Renal cortex interstitium (tissue), 11 donors: ENCODE measurements around the gene MRGPRD. TPM values are rescaled to one million over a fixed set of nuclear protein-coding genes. Genes with fewer than 3 reads are reported as not detected.

Experiments used
- DNase-seq, 11 donors: peaks; one replicate each; pipeline ENCODE4 v3.0.0-alpha.2; 2013; ENCODE audit warnings: low read depth in 9 of 11, low spot score in 4 of 11; ENCODE audit errors: extremely low read depth in 1 of 11
- polyA plus RNA-seq, 3 donors: library from polyadenylated mRNA; unstranded; fragments of 120-200 nt; gene quantifications; one replicate each; pipeline ENCODE4 v1.2.1, GENCODE V29; 2013; ENCODE audit not compliant: insufficient read length in 3 of 3

Gene MRGPRD
- polyA plus RNA-seq, 3 donors, result not detected

DNA sequence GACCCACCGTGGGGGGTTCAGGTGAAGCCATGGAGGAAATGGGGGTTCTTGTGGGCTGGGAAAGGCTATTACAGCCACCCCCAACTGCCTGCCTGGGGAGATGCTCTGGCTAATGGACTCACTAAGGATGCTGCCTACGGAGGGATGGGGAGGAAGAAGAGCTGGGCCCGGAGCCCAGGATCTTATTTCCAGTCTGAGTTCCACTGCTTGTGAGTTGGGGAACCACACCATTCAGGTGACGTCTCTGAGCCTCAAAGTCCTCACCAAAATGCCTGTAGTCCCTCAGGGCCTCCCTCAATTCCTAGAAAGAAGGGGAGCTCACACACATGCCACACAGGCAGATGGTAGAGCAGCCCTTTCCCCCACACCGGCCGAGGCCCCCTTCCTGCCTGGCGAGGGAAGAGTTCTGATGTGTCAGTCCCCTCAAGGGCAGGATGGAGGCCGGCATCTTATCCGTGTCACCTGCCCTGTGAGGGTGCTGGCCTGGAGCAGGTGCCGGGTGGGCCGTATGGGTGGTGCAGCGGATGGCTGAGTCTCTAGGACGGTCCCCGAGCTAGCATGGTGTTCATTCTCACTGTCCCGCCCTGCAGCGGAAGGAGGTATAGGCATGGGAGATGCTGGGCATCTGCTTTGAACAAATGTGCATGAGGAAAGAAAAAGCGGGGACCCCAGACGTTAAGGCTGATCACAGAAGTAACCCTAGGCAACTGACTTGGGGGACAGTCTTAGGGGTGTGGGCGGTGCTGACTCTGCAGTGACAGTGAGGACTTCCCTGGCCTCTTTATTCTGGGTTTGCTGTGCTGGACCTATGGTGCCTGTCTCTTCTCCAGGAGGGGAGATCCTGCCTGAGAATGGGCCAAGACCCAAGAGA lies 16.6 kb upstream of the MRGPRD start:
- no peak for DNase-seq

GRCh38 chr11:68996376-68997123 lies 15.8 kb upstream of the MRGPRD start:
- DNase-seq, result no peak

- DNase-seq, result no peak
Measured at GRCh38 chr11:68994894-68995285, 14.1 kb upstream of the MRGPRD start.

DNA sequence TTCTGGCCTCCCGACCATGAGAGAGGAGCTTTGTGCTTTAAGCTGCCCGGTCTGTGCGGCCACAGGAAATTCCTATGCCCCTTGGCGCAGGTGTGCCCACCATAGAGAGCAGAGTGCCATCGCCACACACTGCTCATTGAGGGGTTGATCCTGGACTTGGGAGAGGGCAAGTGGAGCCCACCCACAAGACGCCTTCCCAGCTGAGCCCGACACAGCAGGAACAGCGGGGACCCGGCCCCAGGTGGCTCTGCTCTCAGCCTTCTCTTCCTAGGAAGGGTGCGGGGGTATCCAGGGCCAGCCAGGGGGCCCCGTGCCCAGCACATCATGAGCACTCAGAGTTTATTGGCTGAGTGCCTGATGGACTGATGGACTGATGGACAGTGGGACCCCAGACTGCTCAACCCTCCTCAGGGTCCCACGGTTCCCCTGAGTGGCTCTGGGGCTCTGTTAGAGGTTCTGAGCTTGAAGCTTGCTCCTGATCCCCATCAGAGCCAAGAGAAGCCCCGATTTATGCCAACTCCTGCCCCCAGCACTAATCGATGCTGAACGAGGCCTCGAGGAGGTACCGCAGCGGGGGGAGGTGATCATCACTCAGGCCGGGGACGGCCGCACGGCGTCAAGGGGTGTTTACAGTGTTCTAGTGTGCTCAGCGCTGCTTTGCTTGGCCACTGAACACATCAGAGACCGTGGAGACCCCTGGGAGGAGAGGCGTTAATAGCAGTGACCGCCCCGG lies 13.5 kb upstream of the MRGPRD start:
- DNase-seq, result no peak

GRCh38 chr11:68993546-68993945 lies 12.8 kb upstream of the MRGPRD start:
- no peak for DNase-seq

GRCh38 chr11:68992743-68993255 lies 12.0 kb upstream of the MRGPRD start:
- no peak for DNase-seq

DNA sequence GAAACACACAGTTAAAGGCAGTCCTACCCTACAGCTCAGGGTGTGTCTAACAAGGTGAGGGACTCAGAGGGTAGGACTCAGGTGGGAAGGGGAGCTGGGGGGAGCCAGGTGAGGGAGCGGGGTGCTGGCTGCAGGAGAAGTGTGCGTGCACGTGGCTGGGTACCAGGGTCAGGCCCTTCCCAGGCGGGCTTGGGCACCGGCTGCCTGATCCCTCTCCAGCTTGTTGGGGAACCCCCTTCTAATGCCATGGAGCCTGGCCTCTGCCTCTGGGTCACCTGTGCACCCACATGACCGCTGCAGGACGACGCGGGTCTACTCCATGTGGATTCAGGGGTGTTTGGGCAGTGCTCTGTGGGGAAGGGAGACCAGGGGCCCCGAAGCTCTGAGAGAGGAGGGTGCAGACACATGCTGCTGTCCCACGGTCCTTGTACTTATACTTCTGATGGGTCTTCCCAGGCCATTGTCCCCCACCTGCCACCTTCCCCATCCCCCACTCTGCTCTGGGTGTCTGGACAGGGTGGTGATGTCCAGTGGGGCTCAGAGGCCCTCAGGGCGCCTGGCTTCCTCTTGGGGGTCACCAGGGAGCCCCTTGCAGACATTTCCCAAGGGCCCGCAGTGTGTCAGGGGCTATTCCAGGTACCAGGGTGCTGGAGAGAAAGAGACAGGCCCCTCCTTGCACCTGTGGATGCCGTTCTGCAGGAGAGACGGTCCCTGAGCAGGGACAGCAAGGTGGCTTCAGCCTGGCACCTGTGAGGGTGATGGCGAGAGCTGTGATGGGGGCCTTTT lies 10.4 kb upstream of the MRGPRD start:
- DNase-seq, result no peak

DNA sequence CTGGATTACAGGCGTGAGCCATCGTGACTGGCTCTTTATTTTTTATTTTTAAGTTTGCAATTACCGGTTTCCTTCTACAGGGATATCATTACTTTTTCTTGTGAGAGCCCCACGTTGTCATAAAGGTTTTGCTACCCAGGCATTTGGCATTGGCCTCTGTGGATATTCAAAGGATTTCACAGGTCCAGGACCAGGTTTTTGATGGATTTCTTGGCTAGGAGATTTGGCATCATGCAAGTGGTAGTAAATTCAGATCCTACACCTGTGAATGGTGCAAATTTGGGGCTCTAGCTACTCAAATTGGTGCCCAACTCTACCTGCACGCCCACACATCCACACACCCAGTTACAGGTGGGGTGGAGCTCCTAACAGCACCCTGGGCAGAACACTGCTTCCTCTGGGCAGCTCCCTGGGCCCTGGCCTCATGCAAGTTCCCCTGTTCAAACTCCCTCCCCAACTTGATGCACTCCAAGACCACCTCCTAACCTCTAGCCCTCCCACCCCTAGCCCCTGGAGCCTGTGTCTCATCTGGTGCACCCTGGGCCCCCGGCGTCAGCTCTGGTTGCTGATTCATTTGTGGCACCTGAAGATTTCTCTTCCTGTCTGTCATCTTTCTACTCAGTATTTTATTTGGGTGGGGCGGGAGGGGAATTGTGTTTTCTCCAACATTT lies 9.3 kb upstream of the MRGPRD start:
- no peak for DNase-seq

GRCh38 chr11:68988491-68988890 lies 7.7 kb upstream of the MRGPRD start:
- no peak for DNase-seq

DNA sequence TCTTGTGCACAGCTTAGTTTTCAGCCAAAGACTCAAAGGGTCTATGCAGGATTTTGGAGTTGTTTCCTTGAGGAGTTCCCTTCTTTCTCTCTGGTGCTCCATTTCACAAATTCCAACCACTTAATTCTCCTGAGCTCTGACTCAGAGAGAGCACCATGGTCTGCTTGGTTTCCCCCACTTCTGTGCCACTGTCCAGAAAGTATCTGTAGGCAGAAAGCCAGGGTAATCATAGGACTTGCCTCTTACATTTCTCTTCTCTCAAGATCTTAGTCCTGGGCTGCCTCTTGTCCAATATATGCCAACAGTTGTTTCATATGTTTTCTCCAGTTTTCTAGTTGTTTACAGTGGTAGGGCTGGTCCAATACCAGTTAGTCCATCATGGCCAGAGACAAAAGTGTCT lies 6.4 kb upstream of the MRGPRD start:
- DNase-seq, result no peak

DNA sequence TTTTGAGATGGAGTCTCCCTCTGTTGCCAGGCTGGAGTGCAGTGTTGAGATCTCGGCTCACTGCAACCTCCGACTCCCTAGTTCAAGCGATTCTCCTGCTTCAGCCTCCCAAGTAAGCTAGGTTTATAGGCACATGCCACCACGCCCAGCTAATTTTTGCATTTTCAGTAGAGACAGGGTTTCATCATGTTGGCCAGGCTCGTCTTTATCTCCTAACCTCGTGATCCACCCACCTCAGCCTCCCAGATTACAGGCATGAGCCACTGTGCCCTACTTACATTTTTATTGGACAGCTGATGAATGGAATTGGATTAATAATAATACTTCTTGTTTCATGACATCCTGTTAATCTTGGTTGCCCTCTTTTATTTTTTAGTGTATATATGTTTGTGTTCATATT lies 3.0 kb upstream of the MRGPRD start:
- no peak for DNase-seq

DNA sequence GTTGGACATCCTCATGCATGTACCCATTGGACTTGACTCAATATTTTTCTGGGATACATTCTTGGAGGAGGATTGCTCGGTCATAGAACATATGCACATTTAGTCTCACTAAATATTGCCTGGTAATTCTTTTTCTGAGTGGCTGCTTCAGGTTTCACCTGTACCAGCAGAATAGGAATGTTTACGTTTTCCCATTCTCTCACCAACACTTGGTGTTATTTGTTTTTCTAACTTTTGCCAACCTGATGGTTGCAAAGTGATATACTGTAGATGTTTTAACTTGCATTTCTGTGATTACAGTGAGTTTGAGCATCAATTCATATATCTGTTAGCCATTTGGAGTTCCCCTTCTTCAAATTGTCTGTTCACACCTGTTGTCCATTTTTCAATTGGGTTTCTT lies 1.3 kb upstream of the MRGPRD start:
- DNase-seq, result no peak

DNA sequence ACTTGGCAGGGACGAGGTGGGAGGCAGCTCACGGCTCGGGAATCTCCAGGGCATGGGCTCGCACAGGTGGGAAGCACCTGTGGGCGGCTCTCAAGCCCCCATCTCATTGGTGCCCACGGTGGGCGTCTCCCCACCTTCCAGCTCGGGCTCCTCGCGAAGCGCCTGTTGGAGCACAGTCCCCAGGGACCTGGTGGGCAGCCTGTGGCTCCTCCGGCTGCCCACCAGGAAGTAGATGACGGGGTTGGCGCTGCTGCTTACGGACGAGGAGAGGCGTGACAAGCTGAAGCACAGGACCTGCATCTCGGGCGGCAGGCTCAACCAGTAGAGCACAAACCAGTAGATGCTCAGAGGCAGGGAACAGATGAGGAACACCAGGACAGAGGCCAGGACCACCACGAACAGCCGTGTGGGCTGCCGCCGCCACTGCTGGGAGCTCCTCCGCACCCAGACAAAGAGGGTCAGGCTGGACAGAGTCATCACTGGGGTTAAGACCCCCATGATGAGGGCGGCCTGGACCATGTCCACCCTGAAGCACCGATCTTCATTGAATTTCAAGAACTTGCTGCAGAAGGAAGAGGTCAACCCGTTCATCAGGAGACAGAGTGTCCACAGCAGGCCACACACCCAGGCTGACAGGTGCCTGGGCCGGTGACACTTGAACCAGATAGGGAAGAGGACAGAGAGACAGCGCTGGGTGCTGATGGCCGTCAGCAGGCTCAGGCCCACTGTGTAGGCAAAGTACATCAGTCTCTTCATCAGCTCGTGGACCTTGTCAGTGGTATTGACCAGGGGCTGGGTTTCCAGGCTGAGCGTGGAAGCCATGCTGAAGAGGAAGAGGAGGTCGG lies 633 bp downstream of the MRGPRD start:
- no peak for DNase-seq

DNA sequence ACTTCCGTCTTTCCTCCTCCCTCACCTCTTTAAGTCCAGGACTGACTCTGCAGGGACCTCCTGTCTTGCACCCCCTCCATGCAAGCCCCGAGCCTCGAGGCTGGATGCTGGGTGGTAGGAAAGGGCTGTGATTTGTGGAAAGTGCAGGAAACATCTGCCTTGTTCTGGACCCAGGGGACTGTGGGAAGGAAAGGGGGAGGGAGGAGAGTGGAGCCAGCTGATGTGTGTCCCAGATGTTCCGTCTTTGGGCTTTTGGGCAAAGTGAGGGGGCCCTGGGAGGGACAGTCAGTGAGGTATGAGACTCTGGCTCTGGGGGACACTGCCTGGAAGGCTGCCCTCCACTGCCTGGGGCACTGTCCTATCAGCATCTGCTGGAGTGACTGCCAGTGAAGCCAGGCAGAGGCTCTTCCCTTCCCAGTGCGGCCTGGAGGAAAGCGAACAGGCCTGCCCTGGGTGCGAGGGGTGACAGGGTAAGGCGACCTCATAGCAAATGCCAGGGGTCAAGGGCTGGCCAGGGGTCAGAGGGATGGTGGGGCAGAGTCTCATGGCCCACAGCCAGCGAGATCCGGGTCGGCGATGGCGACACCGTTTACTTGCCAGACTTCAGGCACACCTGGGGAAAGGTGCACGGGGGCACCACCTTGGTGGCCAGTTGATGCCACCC lies 1.7 kb downstream of the MRGPRD start:
- no peak for DNase-seq

DNA sequence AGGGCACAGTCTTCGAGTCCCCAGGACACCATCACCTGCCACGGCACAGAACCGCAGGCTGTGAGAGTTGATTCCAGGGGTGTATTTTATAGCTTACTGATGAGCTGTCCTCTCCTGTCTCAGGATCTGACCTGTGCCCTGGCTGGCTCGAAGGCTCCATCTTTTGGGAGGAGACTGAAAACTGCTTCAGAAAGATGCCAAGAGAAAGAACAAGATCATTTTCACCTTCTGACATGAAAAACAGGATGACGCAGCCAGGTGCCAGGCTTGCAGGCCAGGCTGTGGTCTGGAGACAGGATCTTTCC lies 2.2 kb downstream of the MRGPRD start:
- DNase-seq, result no peak

DNA sequence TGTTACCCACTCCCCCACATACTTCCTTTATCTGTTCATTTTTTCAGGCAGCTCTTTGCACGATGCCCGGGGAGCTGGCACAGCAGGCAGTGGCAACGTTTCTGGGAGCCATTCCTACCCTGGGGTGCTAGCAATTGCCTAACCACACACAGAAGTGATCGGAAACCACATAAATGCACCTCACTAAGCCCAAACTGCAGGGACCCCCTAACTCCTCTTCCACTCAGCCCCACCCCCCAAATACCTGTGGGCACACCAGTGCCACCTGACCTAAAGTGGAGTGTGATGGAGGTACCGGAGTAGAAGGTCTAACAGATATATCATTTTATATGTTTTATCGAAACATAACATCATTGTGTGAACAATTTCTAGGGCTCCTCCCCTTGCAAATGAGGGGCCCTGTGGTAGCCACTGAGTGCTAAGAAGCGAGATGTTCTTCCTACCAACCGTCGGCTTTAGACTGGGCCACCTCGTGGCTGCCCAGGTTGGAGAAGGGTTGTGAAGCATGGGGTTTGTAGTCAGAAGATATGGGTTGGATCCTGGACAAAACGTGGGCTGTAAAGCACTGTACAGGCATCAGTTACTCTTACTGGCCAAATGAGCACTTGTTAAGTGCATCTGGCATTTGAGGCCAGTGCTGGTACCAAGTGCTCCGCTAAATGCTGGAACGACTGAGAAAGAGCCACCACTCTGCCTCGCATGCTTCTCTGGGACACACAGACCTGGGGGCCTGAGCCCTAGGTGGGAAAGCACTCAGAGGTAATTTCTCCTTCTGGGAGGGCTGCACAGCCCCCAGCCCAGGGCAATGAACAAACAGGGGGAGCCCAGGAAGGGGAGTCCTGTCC lies 2.8 kb downstream of the MRGPRD start:
- no peak for DNase-seq
